Endodermal cell (in vitro differentiated cells): ENCODE data around the gene DSN1. TPM values are rescaled to one million over a fixed set of nuclear protein-coding genes. Genes with fewer than 3 reads are reported as not detected.

Experiments used
- DNase-seq: peaks from one replicate; pipeline ENCODE4 v3.0.0-alpha.2; 2017
- H3K27ac ChIP-seq: 2 replicates; pipeline ENCODE4 v1.5.1; 2013; ENCODE audit warnings: mild to moderate bottlenecking, low read depth, low read length, moderate library complexity
- H3K27me3 ChIP-seq: 2 replicates; pipeline ENCODE4 v1.6.1; 2013; ENCODE audit warnings: mild to moderate bottlenecking, low read length, moderate library complexity; ENCODE audit not compliant: insufficient read depth, control insufficient read depth, poor library complexity, severe bottlenecking
- H3K36me3 ChIP-seq: 2 replicates; pipeline ENCODE4 v1.7.0; 2013; ENCODE audit warnings: mild to moderate bottlenecking, low read length, moderate library complexity; ENCODE audit not compliant: control insufficient read depth, insufficient read depth
- H3K4me1 ChIP-seq: one replicate; pipeline ENCODE4 v1.7.0; 2013; ENCODE audit warnings: low read length; ENCODE audit not compliant: control insufficient read depth, insufficient read depth
- H3K4me3 ChIP-seq: 2 replicates; pipeline ENCODE4 v1.5.1; 2013; ENCODE audit warnings: mild to moderate bottlenecking, low read length, moderate library complexity
- H3K9ac ChIP-seq: 2 replicates; pipeline ENCODE4 v1.6.1; 2013; ENCODE audit warnings: mild to moderate bottlenecking, low read length, moderate library complexity; ENCODE audit not compliant: poor library complexity, severe bottlenecking; ENCODE audit errors: extremely low read depth
- H3K9me3 ChIP-seq: 2 replicates; pipeline ENCODE4 v1.6.1; 2013; ENCODE audit warnings: mild to moderate bottlenecking, low read length, moderate library complexity; ENCODE audit not compliant: control insufficient read depth
- H3K27ac Mint-ChIP-seq: 2 replicates; pipeline ENCODE4 v1.8.0; 2020; ENCODE audit warnings: mixed read lengths
- H3K27me3 Mint-ChIP-seq: 2 replicates; pipeline ENCODE4 v1.8.0; 2021; ENCODE audit warnings: mild to moderate bottlenecking, mixed read lengths; ENCODE audit not compliant: insufficient read depth
- H3K36me3 Mint-ChIP-seq: 2 replicates; pipeline ENCODE4 v1.8.0; 2020; ENCODE audit warnings: low read depth, mixed read lengths
- H3K4me1 Mint-ChIP-seq: 2 replicates; pipeline ENCODE4 v1.8.0; 2020; ENCODE audit warnings: mixed read lengths
- H3K4me3 Mint-ChIP-seq: 2 replicates; pipeline ENCODE4 v1.8.0; 2020; ENCODE audit warnings: mild to moderate bottlenecking, moderate library complexity, mixed read lengths
- H3K9me3 Mint-ChIP-seq: 2 replicates; pipeline ENCODE4 v1.8.0; 2020; ENCODE audit warnings: mild to moderate bottlenecking, mixed read lengths
- WGBS, 2 experiments: methylation state at CpG; one replicate each; pipeline versions ENCODE4 v1.1.5 to v1.1.7; 2013; ENCODE audit warnings: missing lambda C conversion rate in 2 of 2, mixed read lengths in 1 of 2; ENCODE audit not compliant: insufficient coverage in 1 of 2, insufficient read length in 1 of 2; 5-methylcytosine and 5-hydroxymethylcytosine counted together
- total RNA-seq, 2 donors: library from RNA; stranded (reverse); fragmentation: NEBNext Ultra II Directional in 1 of 2; extraction: Animal tissue kit (Norgen Biotek cat#: 25700) in 1 of 2; gene quantifications; 2 replicates in 1 of 2; 3 replicates in 1 of 2; pipeline ENCODE4 v1.2.1, GENCODE V29; 2021
- TF ChIP-seq, protein P1 (sequence below): fragments of 200-600 bp; sonication (generic); conservative IDR thresholded peaks from 2 replicates; pipeline ENCODE4 v1.5.0; 2021; ENCODE audit warnings: antibody characterized with exemption, mild to moderate bottlenecking

Gene DSN1
- total RNA-seq, 2 donors from 2014 or later: 21.4 to 32.4 TPM

DNA sequence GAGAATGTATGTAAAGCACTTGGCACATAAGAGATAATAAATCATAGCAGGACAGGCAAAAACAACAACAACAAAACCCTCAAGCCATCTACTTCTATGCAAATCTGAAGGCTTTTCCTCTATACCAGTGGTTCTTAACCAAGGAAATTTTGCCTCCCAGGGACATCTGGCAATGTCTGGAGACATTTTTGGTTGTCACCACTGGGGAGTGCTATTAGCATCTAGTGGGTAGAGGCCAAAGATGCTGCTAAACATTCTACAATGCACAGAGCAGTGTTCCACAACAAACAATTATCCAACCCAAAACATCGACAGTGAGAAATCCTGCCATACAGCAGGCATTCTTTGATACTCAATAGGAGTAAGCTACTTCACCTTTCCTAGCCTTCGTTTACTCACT, 55.9 kb downstream of the DSN1 start:
- H3K27ac ChIP-seq: no peak overlapping the region
- H3K4me1 ChIP-seq: no peaks in the 10 kb centered on the region
- Mint-ChIP-seq H3K36me3 (peaks cover 3% of the 10 kb centered on the region), H3K27ac (no peak overlapping the region), H3K4me1 (no peaks in the 10 kb centered on the region), H3K9me3 (no peaks in the 10 kb centered on the region), H3K27me3 (no peaks in the 10 kb centered on the region), H3K4me3 (no peak overlapping the region)
- TF ChIP-seq, protein P1, sequence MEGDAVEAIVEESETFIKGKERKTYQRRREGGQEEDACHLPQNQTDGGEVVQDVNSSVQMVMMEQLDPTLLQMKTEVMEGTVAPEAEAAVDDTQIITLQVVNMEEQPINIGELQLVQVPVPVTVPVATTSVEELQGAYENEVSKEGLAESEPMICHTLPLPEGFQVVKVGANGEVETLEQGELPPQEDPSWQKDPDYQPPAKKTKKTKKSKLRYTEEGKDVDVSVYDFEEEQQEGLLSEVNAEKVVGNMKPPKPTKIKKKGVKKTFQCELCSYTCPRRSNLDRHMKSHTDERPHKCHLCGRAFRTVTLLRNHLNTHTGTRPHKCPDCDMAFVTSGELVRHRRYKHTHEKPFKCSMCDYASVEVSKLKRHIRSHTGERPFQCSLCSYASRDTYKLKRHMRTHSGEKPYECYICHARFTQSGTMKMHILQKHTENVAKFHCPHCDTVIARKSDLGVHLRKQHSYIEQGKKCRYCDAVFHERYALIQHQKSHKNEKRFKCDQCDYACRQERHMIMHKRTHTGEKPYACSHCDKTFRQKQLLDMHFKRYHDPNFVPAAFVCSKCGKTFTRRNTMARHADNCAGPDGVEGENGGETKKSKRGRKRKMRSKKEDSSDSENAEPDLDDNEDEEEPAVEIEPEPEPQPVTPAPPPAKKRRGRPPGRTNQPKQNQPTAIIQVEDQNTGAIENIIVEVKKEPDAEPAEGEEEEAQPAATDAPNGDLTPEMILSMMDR: peak; percentile 73
- peaks cover 4% of the 10 kb centered on the region for H3K36me3 ChIP-seq
- DNase-seq: peak; percentile 67
- WGBS, 2 experiments: 86 to 100% methylated on average over 1 to 2 of the region's 2 CpGs
- H3K27me3 ChIP-seq: no peaks in the 10 kb centered on the region
- H3K9ac ChIP-seq: no peak overlapping the region
- no peaks in the 10 kb centered on the region for H3K9me3 ChIP-seq
- H3K4me3 ChIP-seq: no peak overlapping the region

- Mint-ChIP-seq H3K27ac (no peak overlapping the region), H3K27me3 (no peaks in the 10 kb centered on the region), H3K4me1 (no peaks in the 10 kb centered on the region), H3K4me3 (no peak overlapping the region), H3K36me3 (peaks cover 3% of the 10 kb centered on the region), H3K9me3 (no peaks in the 10 kb centered on the region)
- Histone ChIP-seq H3K9ac (no peak overlapping the region), H3K9me3 (no peaks in the 10 kb centered on the region), H3K36me3 (peaks cover 4% of the 10 kb centered on the region), H3K4me3 (no peak overlapping the region), H3K27ac (no peak overlapping the region), H3K4me1 (no peaks in the 10 kb centered on the region), H3K27me3 (no peaks in the 10 kb centered on the region)
- WGBS, 2 experiments: 85 to 95% methylated on average over 2 to 3 of the region's 3 CpGs
- DNase-seq: no peak
- TF ChIP-seq, protein P1: no peak
Observed at GRCh38 chr20:36717021-36717420, 56.5 kb downstream of the DSN1 start.

- H3K36me3 ChIP-seq: no peaks in the 10 kb centered on the region
- H3K4me3 ChIP-seq: no peak overlapping the region
- H3K27me3 ChIP-seq: no peaks in the 10 kb centered on the region
- H3K9me3 Mint-ChIP-seq: no peaks in the 10 kb centered on the region
- no peaks in the 10 kb centered on the region for H3K4me1 ChIP-seq
- no peaks in the 10 kb centered on the region for H3K27me3 Mint-ChIP-seq
- H3K27ac Mint-ChIP-seq: no peak overlapping the region
- no peak for DNase-seq
- no peaks in the 10 kb centered on the region for H3K4me1 Mint-ChIP-seq
- no peak overlapping the region for H3K27ac ChIP-seq
- 80 to 89% methylated on average over 1 of the region's 1 CpG for WGBS, 2 experiments
- no peak overlapping the region for H3K4me3 Mint-ChIP-seq
- H3K9ac ChIP-seq: no peak overlapping the region
- TF ChIP-seq, protein P1: no peak
- H3K36me3 Mint-ChIP-seq: no peaks in the 10 kb centered on the region
- H3K9me3 ChIP-seq: no peaks in the 10 kb centered on the region
Observed at GRCh38 chr20:36712775-36713174, 60.8 kb downstream of the DSN1 start.
